Measurements from ENCODE around the gene TARS3.

GRCh38 chr15:101679806-101680205, 44.5 kb downstream of the TARS3 start:
- TF ChIP-seq CTCF (IDR thresholded peaks at IDR 0.05), result no peak
- no peak for TF ChIP-seq POLR2A (IDR thresholded peaks at IDR 0.05)

Measured in Peyer's patch (tissue), 4 donors.